SK-N-MC (cell line): Measurements from ENCODE around the gene PARD3.

Experiments
- DNase-seq: peaks from one replicate; pipeline ENCODE4 v3.0.0-alpha.2; 2011; ENCODE audit warnings: low read depth, low spot score
- H3K27ac ChIP-seq: fragments of 200-600 bp; sonication (generic); 2 replicates; pipeline ENCODE4 v1.5.1; 2016; ENCODE audit warnings: mixed run types
- H3K36me3 ChIP-seq: fragments of 200-600 bp; sonication (generic); 2 replicates; pipeline ENCODE4 v1.6.1; 2017; ENCODE audit warnings: antibody characterized with exemption, low read length, mixed read lengths; ENCODE audit not compliant: insufficient read depth
- H3K4me3 ChIP-seq: fragments of 200-600 bp; sonication (generic); 2 replicates; pipeline ENCODE4 v1.5.1; 2016
- H3K9ac ChIP-seq: fragments of 200-600 bp; sonication (generic); 2 replicates; pipeline ENCODE4 v1.8.0; 2017; ENCODE audit warnings: mixed run types, mixed read lengths; ENCODE audit not compliant: insufficient read length
- H3K9me3 ChIP-seq: fragments of 200-600 bp; sonication (generic); 2 replicates; pipeline ENCODE4 v1.6.1; 2017; ENCODE audit warnings: low read depth, mild to moderate bottlenecking, antibody characterized with exemption, low read length, moderate library complexity, mixed read lengths
- EZH2 ChIP-seq: fragments of 200-600 bp; sonication (generic); IDR thresholded peaks from one replicate; pipeline ENCODE4 v1.6.1; 2017; ENCODE audit warnings: antibody characterized with exemption
- FOXP2 ChIP-seq: optimal IDR thresholded peaks from 2 replicates; pipeline ENCODE3; 2011; ENCODE audit warnings: mild to moderate bottlenecking, moderate library complexity; ENCODE audit not compliant: insufficient read depth; ENCODE audit errors: extremely low read length, control extremely low read depth
- POLR2AphosphoS5 ChIP-seq: IDR thresholded peaks from 2 replicates; pipeline ENCODE4 v1.6.1; 2012; ENCODE audit warnings: mild to moderate bottlenecking, low read depth, low read length, borderline replicate concordance

PARD3 gene

GRCh38 chr10:34530778-34531177, 284.3 kb downstream of the PARD3 start:
- Histone ChIP-seq H3K9me3 (no peaks in the 10 kb centered on the region), H3K36me3 (no peaks in the 10 kb centered on the region), H3K9ac (no peak overlapping the region), H3K27ac (no peak overlapping the region), H3K4me3 (no peak overlapping the region)
- DNase-seq, result no peak
- TF ChIP-seq FOXP2, result no peak
- TF ChIP-seq EZH2, result no peak
- no peak for TF ChIP-seq POLR2AphosphoS5

GRCh38 chr10:34528320-34528719, 286.8 kb downstream of the PARD3 start:
- Histone ChIP-seq H3K9ac (no peak overlapping the region), H3K36me3 (no peaks in the 10 kb centered on the region), H3K4me3 (no peak overlapping the region), H3K27ac (no peak overlapping the region), H3K9me3 (no peaks in the 10 kb centered on the region)
- TF ChIP-seq EZH2, result no peak
- TF ChIP-seq POLR2AphosphoS5, result no peak
- no peak for TF ChIP-seq FOXP2
- DNase-seq, result no peak

- TF ChIP-seq POLR2AphosphoS5, result no peak
- no peak for TF ChIP-seq FOXP2
- no peak for TF ChIP-seq EZH2
- no peak overlapping the region for H3K4me3 ChIP-seq
- no peak for DNase-seq
- no peak overlapping the region for H3K9ac ChIP-seq
- no peaks in the 10 kb centered on the region for H3K36me3 ChIP-seq
- H3K9me3 ChIP-seq, result no peaks in the 10 kb centered on the region
- no peak overlapping the region for H3K27ac ChIP-seq
Observed at GRCh38 chr10:34526758-34527730, 288.1 kb downstream of the PARD3 start.

- TF ChIP-seq EZH2 (no peak), FOXP2 (no peak), POLR2AphosphoS5 (no peak)
- H3K9me3 ChIP-seq, result no peaks in the 10 kb centered on the region
- H3K4me3 ChIP-seq, result no peak overlapping the region
- no peak overlapping the region for H3K9ac ChIP-seq
- no peak overlapping the region for H3K27ac ChIP-seq
- no peak for DNase-seq
- no peaks in the 10 kb centered on the region for H3K36me3 ChIP-seq
Observed at GRCh38 chr10:34526186-34526585, 288.9 kb downstream of the PARD3 start.

- H3K9me3 ChIP-seq, result no peaks in the 10 kb centered on the region
- no peak for DNase-seq
- H3K27ac ChIP-seq, result no peak overlapping the region
- no peak overlapping the region for H3K9ac ChIP-seq
- no peak for TF ChIP-seq POLR2AphosphoS5
- no peak for TF ChIP-seq FOXP2
- TF ChIP-seq EZH2, result no peak
- H3K4me3 ChIP-seq, result no peak overlapping the region
- no peaks in the 10 kb centered on the region for H3K36me3 ChIP-seq
Observed at GRCh38 chr10:34524369-34525091, 290.6 kb downstream of the PARD3 start.

- Histone ChIP-seq H3K36me3 (no peaks in the 10 kb centered on the region), H3K4me3 (no peak overlapping the region), H3K9ac (no peak overlapping the region), H3K9me3 (no peaks in the 10 kb centered on the region), H3K27ac (no peak overlapping the region)
- no peak for DNase-seq
- TF ChIP-seq POLR2AphosphoS5 (no peak), FOXP2 (no peak), EZH2 (no peak)
Observed at GRCh38 chr10:34523017-34523767, 291.9 kb downstream of the PARD3 start.

GRCh38 chr10:34522546-34522945, 292.6 kb downstream of the PARD3 start:
- Histone ChIP-seq H3K27ac (no peak overlapping the region), H3K4me3 (no peak overlapping the region), H3K9ac (no peak overlapping the region), H3K36me3 (no peaks in the 10 kb centered on the region), H3K9me3 (no peaks in the 10 kb centered on the region)
- TF ChIP-seq POLR2AphosphoS5 (no peak), FOXP2 (no peak), EZH2 (no peak)
- no peak for DNase-seq

GRCh38 chr10:34520510-34520909, 294.6 kb downstream of the PARD3 start:
- TF ChIP-seq POLR2AphosphoS5 (no peak), EZH2 (no peak), FOXP2 (no peak)
- DNase-seq, result no peak
- Histone ChIP-seq H3K27ac (no peak overlapping the region), H3K36me3 (no peaks in the 10 kb centered on the region), H3K4me3 (no peak overlapping the region), H3K9me3 (no peaks in the 10 kb centered on the region), H3K9ac (no peak overlapping the region)
